Activated T-helper 2 cell treated with anti-CD3 and anti-CD28 coated beads, Interferon-gamma antibody, Interleukin-2, Interleukin-4, amounts not matched to agents 10 μg/mL and 5 μg/mL and 100 μg/mL, durations not matched to agents 14 hours and 24 hours and 36 hours (primary cell): ENCODE measurements around the gene RND3. TPM values are rescaled to one million over a fixed set of nuclear protein-coding genes. Genes with fewer than 3 reads are reported as not detected.
A peak's percentile ranks its signal among the peaks of the same experiment; 100 is the strongest.

ENCODE experiments used
- DNase-seq: peaks from one replicate; pipeline ENCODE4 v3.0.0; 2021; ENCODE audit warnings: low spot score
- H3K27ac Mint-ChIP-seq: one replicate; pipeline ENCODE4 v1.8.0; 2021; ENCODE audit warnings: mixed read lengths
- H3K27me3 Mint-ChIP-seq: one replicate; pipeline ENCODE4 v1.8.0; 2021; ENCODE audit warnings: low read depth, mixed read lengths
- H3K36me3 Mint-ChIP-seq: one replicate; pipeline ENCODE4 v1.8.0; 2021; ENCODE audit warnings: low read depth, mixed read lengths
- H3K4me1 Mint-ChIP-seq: one replicate; pipeline ENCODE4 v1.8.0; 2021; ENCODE audit warnings: low read depth, mixed read lengths
- H3K4me3 Mint-ChIP-seq: one replicate; pipeline ENCODE4 v1.8.0; 2021; ENCODE audit warnings: low read depth, mild to moderate bottlenecking, moderate library complexity, mixed read lengths
- H3K9me3 Mint-ChIP-seq: one replicate; pipeline ENCODE4 v1.8.0; 2021; ENCODE audit warnings: mixed read lengths
- intact Hi-C: fragments of 100-400 bp; cut with micrococcal nuclease; formaldehyde crosslinking; loops from one replicate; pipeline ENCODE4 v1.15.1; 2023
- total RNA-seq: library from RNA; stranded (reverse); gene quantifications from 2 replicates; pipeline ENCODE4 v1.2.3, GENCODE V29; 2022

RND3 gene
- total RNA-seq, 1 donor from 2014 or later = not detected

GRCh38 chr2:150485871-150486538 is 1.5 kb downstream of the RND3 start:
- Mint-ChIP-seq H3K4me3 (peak overlapping the region; percentile 48), H3K36me3 (no peaks in the 10 kb centered on the region), H3K9me3 (no peaks in the 10 kb centered on the region), H3K4me1 (peaks cover 12% of the 10 kb centered on the region), H3K27ac (no peak overlapping the region), H3K27me3 (peaks cover 46% of the 10 kb centered on the region)
- intact Hi-C loops = no loop called here
- DNase-seq = no peak

- DNase-seq = no peak
- Mint-ChIP-seq H3K36me3 (no peaks in the 10 kb centered on the region), H3K27me3 (peaks cover 46% of the 10 kb centered on the region), H3K4me3 (peak overlapping the region; percentile 8), H3K4me1 (peaks cover 12% of the 10 kb centered on the region), H3K9me3 (no peaks in the 10 kb centered on the region), H3K27ac (no peak overlapping the region)
- intact Hi-C loops = no loop called here
These were observed 2.2 kb downstream of the RND3 start for GRCh38 chr2:150485114-150485870.

- H3K4me1 Mint-ChIP-seq = peaks cover 12% of the 10 kb centered on the region
- H3K36me3 Mint-ChIP-seq = no peaks in the 10 kb centered on the region
- DNase-seq = no peak
- H3K4me3 Mint-ChIP-seq = no peak overlapping the region
- peaks cover 44% of the 10 kb centered on the region for H3K27me3 Mint-ChIP-seq
- intact Hi-C loops = no loop called here
- no peaks in the 10 kb centered on the region for H3K9me3 Mint-ChIP-seq
- H3K27ac Mint-ChIP-seq = no peak overlapping the region
These were observed 2.9 kb downstream of the RND3 start for GRCh38 chr2:150484461-150485021.

- intact Hi-C loops = no loop called here
- DNase-seq = no peak
- Mint-ChIP-seq H3K36me3 (no peaks in the 10 kb centered on the region), H3K4me3 (no peak overlapping the region), H3K27ac (no peak overlapping the region), H3K27me3 (peaks cover 44% of the 10 kb centered on the region), H3K9me3 (no peaks in the 10 kb centered on the region), H3K4me1 (peaks cover 12% of the 10 kb centered on the region)
These were observed 3.5 kb downstream of the RND3 start for GRCh38 chr2:150484006-150484405.

GRCh38 chr2:150483532-150483931 is 3.9 kb downstream of the RND3 start:
- no peaks in the 10 kb centered on the region for H3K9me3 Mint-ChIP-seq
- H3K4me1 Mint-ChIP-seq = peaks cover 12% of the 10 kb centered on the region
- H3K36me3 Mint-ChIP-seq = no peaks in the 10 kb centered on the region
- H3K4me3 Mint-ChIP-seq = no peak overlapping the region
- H3K27ac Mint-ChIP-seq = no peak overlapping the region
- H3K27me3 Mint-ChIP-seq = peaks cover 43% of the 10 kb centered on the region
- intact Hi-C loops = no loop called here
- no peak for DNase-seq

GRCh38 chr2:150482667-150483400 is 4.6 kb downstream of the RND3 start:
- peaks cover 12% of the 10 kb centered on the region for H3K4me1 Mint-ChIP-seq
- no peak overlapping the region for H3K27ac Mint-ChIP-seq
- DNase-seq = no peak
- peaks cover 40% of the 10 kb centered on the region for H3K27me3 Mint-ChIP-seq
- H3K9me3 Mint-ChIP-seq = no peaks in the 10 kb centered on the region
- intact Hi-C loops = no loop called here
- H3K36me3 Mint-ChIP-seq = no peaks in the 10 kb centered on the region
- no peak overlapping the region for H3K4me3 Mint-ChIP-seq

- Mint-ChIP-seq H3K9me3 (no peaks in the 10 kb centered on the region), H3K4me1 (peaks cover 10% of the 10 kb centered on the region), H3K27ac (no peak overlapping the region), H3K36me3 (no peaks in the 10 kb centered on the region), H3K4me3 (no peak overlapping the region), H3K27me3 (peaks cover 36% of the 10 kb centered on the region)
- DNase-seq = no peak
- intact Hi-C loops = no loop called here
These were observed 5.4 kb downstream of the RND3 start for GRCh38 chr2:150482111-150482510.

- no peak overlapping the region for H3K4me3 Mint-ChIP-seq
- DNase-seq = no peak
- H3K9me3 Mint-ChIP-seq = no peaks in the 10 kb centered on the region
- peaks cover 4% of the 10 kb centered on the region for H3K4me1 Mint-ChIP-seq
- intact Hi-C loops = no loop called here
- H3K27ac Mint-ChIP-seq = no peak overlapping the region
- H3K36me3 Mint-ChIP-seq = no peaks in the 10 kb centered on the region
- peaks cover 28% of the 10 kb centered on the region for H3K27me3 Mint-ChIP-seq
These were observed 6.3 kb downstream of the RND3 start for GRCh38 chr2:150480971-150481830.

GRCh38 chr2:150480241-150480640 is 7.2 kb downstream of the RND3 start:
- H3K4me1 Mint-ChIP-seq = no peaks in the 10 kb centered on the region
- no peak overlapping the region for H3K27ac Mint-ChIP-seq
- H3K36me3 Mint-ChIP-seq = no peaks in the 10 kb centered on the region
- H3K4me3 Mint-ChIP-seq = no peak overlapping the region
- no peak for DNase-seq
- intact Hi-C loops = no loop called here
- no peaks in the 10 kb centered on the region for H3K9me3 Mint-ChIP-seq
- peaks cover 21% of the 10 kb centered on the region for H3K27me3 Mint-ChIP-seq

- no peaks in the 10 kb centered on the region for H3K4me1 Mint-ChIP-seq
- no peak overlapping the region for H3K4me3 Mint-ChIP-seq
- H3K27ac Mint-ChIP-seq = no peak overlapping the region
- H3K36me3 Mint-ChIP-seq = no peaks in the 10 kb centered on the region
- intact Hi-C loops = no loop called here
- no peaks in the 10 kb centered on the region for H3K9me3 Mint-ChIP-seq
- peaks cover 11% of the 10 kb centered on the region for H3K27me3 Mint-ChIP-seq
- DNase-seq = no peak
These were observed 8.2 kb downstream of the RND3 start for GRCh38 chr2:150479075-150479915.

GRCh38 chr2:150478200-150478974 is 9.1 kb downstream of the RND3 start:
- Mint-ChIP-seq H3K4me1 (no peaks in the 10 kb centered on the region), H3K4me3 (no peak overlapping the region), H3K27me3 (peaks cover 6% of the 10 kb centered on the region), H3K36me3 (no peaks in the 10 kb centered on the region), H3K27ac (no peak overlapping the region), H3K9me3 (no peaks in the 10 kb centered on the region)
- no peak for DNase-seq
- intact Hi-C loops = no loop called here
